IPS-NIHi7 (cell line): ENCODE data around the gene BICRAL.
"Not testable (repeated sequence)": the region's sequence is repeated elsewhere in the genome, so short reads cannot be mapped to it uniquely, and the experiment has no call there.

Experiments used
- DNase-seq: peaks from one replicate; pipeline ENCODE4 v3.0.0; 2012; ENCODE audit warnings: mixed read lengths; ENCODE audit errors: extremely low spot score

The BICRAL gene

DNA sequence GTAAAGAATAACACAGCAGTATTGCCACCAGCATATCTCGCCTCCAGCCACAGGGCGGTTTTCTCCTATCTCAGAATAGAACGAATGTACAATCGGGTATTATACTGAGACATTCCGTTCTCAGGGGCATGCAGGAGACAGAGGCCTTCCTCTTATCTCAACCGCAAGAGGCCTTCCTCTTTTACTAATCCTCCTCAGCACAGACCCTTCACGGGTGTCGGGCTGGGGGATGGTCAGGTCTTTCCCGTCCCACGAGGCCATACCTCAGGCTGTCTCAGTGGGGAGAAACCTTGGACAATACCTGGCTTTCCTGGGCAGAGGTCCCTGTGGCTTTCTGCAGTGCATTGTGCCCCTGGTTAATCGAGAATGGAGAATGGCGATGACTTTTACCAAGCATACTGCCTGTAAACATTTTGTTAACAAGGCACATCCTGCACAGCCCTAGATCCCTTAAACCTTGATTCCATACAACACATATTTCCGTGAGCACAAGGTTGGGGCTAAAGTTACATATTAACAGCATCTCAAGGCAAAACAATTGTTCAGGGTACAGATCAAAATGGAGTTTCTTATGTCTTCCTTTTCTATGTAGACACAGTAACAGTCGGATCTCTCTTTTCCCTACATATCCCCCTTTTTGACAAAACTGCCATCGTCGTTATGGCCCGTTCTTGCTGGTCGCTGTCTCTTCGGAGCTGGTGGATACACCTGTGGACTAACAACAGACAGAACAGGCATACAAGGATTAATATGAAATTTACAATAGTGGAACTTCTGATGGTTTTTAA is 112.4 kb downstream of the BICRAL start:
- DNase-seq = not testable (repeated sequence)

- DNase-seq = no peak
These were observed 114.4 kb downstream of the BICRAL start for GRCh38 chr6:42896178-42896719.

DNA sequence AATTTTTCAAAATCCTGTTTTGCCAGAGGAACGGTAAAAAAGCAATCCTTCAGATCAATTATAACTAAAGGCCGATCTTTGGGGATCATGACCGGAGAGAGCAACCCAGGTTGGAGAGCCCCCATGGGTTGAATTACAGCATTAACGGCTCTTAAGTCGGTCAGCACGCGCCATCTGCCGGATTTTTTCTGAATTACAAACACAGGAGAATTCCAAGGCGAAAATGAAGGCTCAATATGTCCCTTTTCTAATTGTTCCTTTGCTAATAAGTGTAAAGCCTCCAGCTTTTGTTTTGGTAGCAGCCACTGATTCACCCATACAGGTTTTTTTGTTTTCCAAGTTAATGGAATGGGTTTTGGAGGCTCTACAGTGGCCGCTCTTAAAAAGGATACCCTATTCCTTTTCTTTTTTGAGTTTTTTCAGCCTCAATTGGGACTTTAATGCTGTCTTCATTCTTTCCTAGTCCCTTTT is 117.1 kb downstream of the BICRAL start:
- DNase-seq = peak; percentile 43

GRCh38 chr6:42899871-42900270 is 118.0 kb downstream of the BICRAL start:
- DNase-seq = no peak

DNA sequence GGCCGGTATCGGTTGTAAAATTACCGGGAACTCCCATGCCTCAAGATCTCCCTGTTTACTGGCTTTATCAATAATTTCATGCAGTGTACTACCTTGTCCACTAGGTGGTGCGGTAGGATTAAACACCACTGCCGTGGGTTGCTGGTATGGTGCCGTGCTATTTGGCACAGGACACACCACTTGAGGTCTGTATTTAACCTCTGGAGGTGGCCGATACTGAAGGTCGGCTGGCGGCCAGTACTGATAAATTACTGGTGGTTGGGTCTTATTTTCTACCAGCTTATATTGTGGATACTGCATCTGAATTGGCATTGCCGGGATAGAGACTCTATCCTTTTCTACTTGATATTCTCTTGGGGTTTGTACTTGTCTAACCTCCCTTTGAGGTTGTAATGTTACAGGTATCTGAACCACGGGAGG is 119.7 kb downstream of the BICRAL start:
- DNase-seq = peak; percentile 64

DNA sequence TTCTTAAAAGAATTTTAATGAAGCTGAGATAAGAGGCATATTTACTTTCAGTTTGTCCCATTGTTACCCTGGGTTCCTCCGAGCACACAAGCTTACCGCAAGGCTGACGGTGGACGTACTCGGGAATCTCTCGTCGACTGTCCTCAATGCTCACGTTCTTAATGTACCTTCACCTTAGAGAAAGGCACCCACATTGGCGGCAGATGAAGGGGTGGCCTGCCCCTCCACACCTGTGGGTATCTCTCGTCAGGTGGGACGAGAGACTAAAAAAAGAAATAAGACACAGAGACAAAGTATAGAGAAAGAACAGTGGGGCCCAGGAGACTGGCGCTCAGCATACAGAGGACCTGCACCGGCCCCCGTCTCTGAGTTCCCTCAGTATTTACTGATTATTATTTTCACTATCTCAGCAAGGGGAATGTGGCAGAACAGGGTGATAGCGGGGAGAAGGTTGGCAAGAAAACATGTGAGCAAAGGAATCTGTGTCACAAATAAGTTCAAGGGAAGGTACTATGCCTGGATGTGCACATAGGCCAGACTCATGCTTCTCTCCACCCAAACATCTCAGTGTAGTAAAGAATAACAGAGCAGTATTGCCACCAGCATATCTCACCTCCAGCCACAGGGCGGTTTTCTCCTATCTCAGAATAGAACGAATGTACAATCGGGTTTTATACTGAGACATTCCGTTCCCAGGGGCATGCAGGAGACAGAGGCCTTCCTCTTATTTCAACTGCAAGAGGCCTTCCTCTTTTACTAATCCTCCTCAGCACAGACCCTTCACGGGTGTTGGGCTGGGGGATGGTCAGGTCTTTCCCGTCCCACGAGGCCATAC is 120.8 kb downstream of the BICRAL start:
- DNase-seq = not testable (repeated sequence)

DNA sequence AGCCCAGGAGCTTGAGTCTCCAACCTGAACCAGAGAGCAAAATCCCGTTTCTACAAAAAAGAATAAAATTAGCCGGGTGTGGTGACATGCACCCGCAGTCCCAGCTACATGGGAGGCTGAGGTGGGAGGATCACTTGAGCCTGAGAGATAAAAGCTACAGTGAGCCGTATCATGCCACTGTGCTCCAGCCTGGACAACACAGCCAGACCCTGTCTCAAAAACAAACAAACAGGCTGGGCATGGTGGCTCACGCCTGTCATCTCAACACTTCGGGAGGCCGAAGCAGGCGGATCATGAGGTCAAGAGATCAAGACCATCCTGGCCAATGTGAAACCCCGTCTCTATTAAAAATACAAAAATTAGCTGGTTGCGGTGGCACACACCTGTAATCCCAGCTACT is 122.6 kb downstream of the BICRAL start:
- no peak for DNase-seq

GRCh38 chr6:42907336-42907735 is 125.5 kb downstream of the BICRAL start:
- no peak for DNase-seq

DNA sequence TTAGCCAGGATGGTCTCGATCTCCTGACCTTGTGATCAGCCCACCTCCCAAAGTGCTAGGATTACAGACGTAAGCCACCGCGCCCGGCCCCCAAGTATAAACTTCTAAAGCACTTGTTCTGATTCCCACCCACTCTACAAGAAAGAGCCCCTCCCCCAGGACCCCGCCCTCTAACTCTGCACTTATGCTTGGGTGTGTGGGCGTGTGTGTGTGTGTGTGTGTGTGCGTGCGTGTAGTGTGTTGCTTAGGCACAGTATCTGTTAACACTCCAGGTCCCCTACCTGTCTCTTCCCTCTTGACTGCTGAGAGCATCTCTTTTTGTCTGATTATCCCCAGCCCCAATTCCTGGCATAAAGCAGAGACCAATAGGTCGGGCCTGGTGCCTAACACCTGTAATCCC is 128.0 kb downstream of the BICRAL start:
- DNase-seq = no peak

GRCh38 chr6:42911171-42912021 is 129.5 kb downstream of the BICRAL start:
- DNase-seq = peak; percentile 78

GRCh38 chr6:42914546-42914945 is 132.7 kb downstream of the BICRAL start:
- DNase-seq = no peak

DNA sequence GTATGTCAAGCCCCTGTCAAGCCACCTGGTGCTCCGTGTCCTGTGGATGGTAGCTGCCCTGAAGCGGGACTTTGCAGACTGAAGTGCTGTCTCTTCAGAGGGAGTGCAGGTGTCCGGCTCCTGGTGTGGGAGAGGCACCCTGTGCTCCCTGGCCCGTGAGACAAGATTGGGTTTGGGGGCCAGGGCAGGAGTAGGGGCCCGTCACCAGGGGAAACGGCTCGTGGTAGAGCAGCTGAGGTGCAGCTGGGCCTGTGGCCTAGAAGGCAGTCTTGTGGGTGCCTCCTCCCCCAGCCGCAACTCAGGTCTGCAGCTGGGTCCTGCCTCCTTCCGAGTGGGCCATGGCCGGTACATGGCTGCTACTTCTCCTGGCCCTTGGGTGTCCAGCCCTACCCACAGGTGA is 133.9 kb downstream of the BICRAL start, which contains the start of gene PTCRA:
PTCRA (plus strand) TSS at position 322 of the 400 bp plus-strand sequence; CDS start at position 339, 17 bp downstream.
- no peak for DNase-seq

DNA sequence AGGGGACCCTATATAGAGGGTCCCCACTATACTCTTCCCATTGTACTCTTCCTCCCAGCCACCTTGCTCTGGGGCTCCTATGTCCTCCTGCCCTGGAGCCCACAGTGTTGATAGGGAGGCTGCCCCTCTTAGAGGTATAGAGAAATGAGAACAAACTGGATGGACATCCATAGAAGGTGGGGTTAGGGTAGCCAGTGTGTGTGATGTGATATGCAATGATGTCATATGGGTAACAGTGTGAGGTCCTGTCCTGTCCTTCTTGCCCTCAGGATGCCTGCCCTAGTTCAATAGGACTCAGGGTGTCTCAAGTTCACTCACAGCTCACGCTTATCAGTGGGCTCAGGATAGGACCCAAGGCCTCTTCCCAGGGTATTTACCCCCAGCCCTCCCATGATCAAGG is 134.4 kb downstream of the BICRAL start:
- no peak for DNase-seq
